HG03175 (cell line): ENCODE results near the gene HOATZ.

ENCODE experiments used
- ATAC-seq: cut with Tn5 transposase; IDR thresholded peaks from one replicate; pipeline ENCODE4 v1.9.1; 2021; ENCODE audit warnings: mild to moderate bottlenecking, moderate library complexity; ENCODE audit not compliant: unreplicated experiment

HOATZ gene

DNA sequence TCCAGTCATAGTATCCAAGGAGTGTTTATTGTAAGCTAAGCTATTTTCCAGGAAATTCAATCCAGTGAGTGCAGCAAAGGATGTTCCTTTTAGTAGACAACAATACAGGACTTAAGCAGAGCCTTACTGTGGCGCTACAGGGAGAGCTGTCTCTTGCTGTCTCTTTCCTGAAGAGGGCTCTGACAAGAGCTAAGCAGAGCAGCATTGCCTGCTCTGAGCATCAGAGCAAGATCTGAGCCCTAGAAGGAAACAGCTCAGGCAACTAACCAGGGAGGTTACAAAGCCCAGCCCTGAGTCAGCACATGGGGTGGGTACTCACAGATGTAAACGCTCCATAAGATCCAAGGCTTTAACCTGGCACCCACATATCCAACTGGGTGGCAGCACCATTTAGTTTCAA is 33.9 kb downstream of the HOATZ start:
- ATAC-seq, result no peak

GRCh38 chr11:111549196-111549868 is 34.8 kb downstream of the HOATZ start:
- ATAC-seq, result no peak

DNA sequence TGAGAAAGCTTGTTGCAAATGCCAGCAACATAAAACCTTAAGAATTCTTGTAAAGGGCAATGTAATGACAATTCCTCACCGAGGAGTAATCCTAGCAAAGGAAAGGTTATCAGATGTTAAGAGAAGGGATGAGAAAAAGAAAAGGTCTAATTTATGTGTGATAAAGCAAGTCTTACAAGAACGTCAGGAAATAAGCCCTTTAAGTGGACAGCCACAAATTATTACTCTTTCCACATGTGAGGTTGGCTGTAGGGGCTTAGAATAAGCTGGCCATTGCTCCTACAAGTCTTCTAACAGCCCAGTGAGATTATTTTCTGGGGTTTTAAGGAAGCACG is 35.3 kb downstream of the HOATZ start:
- no peak for ATAC-seq

GRCh38 chr11:111550258-111550657 is 35.7 kb downstream of the HOATZ start:
- ATAC-seq, result no peak

DNA sequence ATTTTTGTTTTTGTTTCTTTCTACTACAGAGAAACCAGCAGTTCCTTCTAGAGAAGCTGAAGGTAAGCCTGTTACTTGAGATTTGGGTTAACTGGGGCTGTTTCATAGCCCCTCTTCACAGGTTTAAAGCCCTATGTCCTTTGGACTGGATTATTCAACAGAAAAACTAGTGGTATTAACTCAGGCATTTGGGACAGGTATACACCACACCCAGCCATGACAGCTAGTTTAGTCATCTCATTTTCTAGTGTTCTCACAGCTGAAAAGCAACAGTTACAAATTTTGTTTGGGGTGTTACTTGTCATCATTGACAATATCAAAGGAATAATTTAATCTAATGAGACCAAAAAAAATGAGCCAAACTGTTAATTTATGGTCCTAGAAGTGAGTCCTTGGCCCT is 40.0 kb downstream of the HOATZ start:
- ATAC-seq, result no peak

GRCh38 chr11:111555255-111555654 is 40.7 kb downstream of the HOATZ start:
- ATAC-seq, result no peak

GRCh38 chr11:111557425-111558111 is 43.0 kb downstream of the HOATZ start:
- ATAC-seq, result no peak

- no peak for ATAC-seq
These were observed 45.4 kb downstream of the HOATZ start for GRCh38 chr11:111559800-111560464.

DNA sequence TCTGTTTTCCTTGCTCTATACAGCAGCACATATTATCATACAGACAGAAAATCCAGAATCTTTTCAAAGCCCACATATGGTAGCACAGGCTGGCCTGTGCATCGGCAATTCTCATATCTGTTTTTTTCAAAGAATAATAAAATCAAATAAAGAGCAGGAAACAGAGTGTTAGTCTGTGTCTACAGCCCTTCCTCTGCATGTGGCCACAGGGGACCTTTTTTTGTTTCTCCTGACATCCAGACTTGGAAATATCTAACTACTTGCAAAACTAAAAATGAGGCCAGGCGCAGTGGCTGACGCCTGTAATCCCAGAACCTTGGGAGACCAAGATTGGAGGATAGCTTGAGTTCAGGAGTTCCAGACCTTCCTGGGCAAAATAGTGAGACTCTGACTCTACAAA is 46.2 kb downstream of the HOATZ start:
- no peak for ATAC-seq

- no peak for ATAC-seq
These were observed 46.7 kb downstream of the HOATZ start for GRCh38 chr11:111561306-111561705.

GRCh38 chr11:111561791-111562325 is 47.3 kb downstream of the HOATZ start:
- no peak for ATAC-seq

DNA sequence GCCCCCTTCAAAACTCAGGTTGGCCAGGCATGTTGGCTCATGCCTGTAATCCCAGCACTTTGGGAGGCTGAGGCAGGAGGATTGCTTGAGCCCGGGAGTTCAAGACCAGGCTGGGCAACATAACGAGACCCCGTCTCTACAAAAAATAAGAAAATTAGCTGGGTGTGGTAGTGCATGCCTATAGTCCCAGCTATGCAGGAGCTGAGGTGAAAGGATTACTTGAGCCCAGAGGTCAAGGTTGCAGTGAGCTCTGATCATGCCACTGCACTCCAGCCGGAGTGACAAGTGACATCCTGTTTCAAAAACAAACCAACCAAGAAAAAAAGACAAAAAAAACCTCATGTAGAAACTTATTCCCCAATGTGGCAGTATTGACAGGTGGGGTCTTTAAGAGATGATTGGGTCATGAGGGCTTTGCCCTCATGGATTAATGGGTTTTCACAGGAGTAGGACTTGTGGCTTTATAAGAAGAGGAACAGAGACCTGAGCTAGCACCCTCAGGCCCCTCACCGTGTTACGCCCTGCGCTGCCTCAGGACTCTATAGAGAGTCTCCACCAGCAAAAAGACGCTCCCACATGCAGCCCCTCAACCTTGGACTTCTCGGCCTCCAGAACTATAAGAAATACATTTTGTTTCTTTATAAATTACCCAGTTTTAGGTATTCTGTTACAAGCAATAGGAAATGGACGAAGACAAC is 48.3 kb downstream of the HOATZ start:
- ATAC-seq, result no peak

GRCh38 chr11:111565114-111565720 is 50.6 kb downstream of the HOATZ start:
- ATAC-seq, result no peak

DNA sequence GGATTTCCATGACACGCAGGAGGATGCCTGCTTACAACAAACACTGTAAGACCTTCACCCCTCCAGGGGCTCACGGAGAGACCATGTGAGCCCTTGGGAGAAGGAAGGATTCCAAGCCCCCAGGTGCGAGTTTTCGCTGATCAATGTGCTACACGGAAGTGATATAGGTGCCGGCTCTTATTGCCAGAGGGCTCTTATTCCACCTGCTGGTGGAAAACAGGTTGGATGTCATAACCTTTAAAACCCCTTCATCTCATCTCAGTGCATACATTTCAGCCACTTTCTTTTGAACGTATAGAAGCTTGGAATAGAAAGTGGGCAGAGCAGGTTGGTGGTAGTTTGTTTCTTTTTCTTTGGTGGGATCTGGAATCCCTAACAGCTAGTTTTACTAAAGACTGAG is 51.7 kb downstream of the HOATZ start:
- ATAC-seq, result no peak

GRCh38 chr11:111569476-111569875 is 54.9 kb downstream of the HOATZ start:
- no peak for ATAC-seq

- no peak for ATAC-seq
These were observed 56.2 kb downstream of the HOATZ start for GRCh38 chr11:111570796-111571195.

GRCh38 chr11:111571829-111572501 is 57.4 kb downstream of the HOATZ start:
- no peak for ATAC-seq

- no peak for ATAC-seq
These were observed 58.0 kb downstream of the HOATZ start for GRCh38 chr11:111572581-111572980.

DNA sequence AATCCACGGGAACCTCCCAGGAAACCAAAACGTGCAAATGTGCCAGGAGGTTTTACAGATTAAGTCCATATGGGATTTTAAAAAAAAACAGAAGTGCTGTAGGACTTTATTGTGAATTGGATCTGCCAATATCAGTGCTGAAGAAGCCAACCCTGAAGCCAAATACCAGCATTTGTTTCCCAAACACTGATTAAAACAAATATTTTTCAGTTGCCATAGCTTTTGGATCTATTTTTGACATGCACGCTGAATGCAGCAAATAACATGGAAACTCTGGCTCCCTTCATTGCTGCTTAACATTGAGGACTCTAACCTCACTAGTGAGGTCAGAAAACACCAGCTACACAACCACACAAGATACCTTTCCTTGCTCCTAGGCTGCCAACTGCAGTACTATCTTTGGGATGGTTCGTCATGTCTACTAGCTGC is 59.3 kb downstream of the HOATZ start:
- ATAC-seq, result no peak
